Neural cell (in vitro differentiated cells): ENCODE results near the gene KCNA10.

Source experiments
- POLR2AphosphoS5 ChIP-seq: IDR thresholded peaks from 2 replicates; pipeline ENCODE4 v1.6.1; 2012
- RAD21 ChIP-seq: fragments of 450-650 bp; conservative IDR thresholded peaks from 2 replicates; pipeline ENCODE4 v1.6.1; 2014; ENCODE audit warnings: antibody characterized with exemption, mild to moderate bottlenecking, moderate library complexity
- TF ChIP-seq, protein P1 (sequence below): IDR thresholded peaks from 2 replicates; pipeline ENCODE4 v1.6.1; 2012; ENCODE audit warnings: borderline replicate concordance

GRCh38 chr1:110544753-110545152 lies 25.8 kb upstream of the KCNA10 start:
- no peak for TF ChIP-seq POLR2AphosphoS5
- TF ChIP-seq, protein P1, sequence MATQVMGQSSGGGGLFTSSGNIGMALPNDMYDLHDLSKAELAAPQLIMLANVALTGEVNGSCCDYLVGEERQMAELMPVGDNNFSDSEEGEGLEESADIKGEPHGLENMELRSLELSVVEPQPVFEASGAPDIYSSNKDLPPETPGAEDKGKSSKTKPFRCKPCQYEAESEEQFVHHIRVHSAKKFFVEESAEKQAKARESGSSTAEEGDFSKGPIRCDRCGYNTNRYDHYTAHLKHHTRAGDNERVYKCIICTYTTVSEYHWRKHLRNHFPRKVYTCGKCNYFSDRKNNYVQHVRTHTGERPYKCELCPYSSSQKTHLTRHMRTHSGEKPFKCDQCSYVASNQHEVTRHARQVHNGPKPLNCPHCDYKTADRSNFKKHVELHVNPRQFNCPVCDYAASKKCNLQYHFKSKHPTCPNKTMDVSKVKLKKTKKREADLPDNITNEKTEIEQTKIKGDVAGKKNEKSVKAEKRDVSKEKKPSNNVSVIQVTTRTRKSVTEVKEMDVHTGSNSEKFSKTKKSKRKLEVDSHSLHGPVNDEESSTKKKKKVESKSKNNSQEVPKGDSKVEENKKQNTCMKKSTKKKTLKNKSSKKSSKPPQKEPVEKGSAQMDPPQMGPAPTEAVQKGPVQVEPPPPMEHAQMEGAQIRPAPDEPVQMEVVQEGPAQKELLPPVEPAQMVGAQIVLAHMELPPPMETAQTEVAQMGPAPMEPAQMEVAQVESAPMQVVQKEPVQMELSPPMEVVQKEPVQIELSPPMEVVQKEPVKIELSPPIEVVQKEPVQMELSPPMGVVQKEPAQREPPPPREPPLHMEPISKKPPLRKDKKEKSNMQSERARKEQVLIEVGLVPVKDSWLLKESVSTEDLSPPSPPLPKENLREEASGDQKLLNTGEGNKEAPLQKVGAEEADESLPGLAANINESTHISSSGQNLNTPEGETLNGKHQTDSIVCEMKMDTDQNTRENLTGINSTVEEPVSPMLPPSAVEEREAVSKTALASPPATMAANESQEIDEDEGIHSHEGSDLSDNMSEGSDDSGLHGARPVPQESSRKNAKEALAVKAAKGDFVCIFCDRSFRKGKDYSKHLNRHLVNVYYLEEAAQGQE: no peak
- TF ChIP-seq RAD21: no peak
